GM12865 (cell line): ENCODE data around the gene CASZ1.

Source experiments
- DNase-seq: peaks from one replicate; pipeline ENCODE4 v3.0.0; 2010; ENCODE audit warnings: low read depth
- H3K4me3 ChIP-seq: 2 replicates; pipeline ENCODE4 v1.5.1; 2011; ENCODE audit warnings: mild to moderate bottlenecking, low read depth, low read length, control low read depth
- CTCF ChIP-seq: IDR thresholded peaks from 2 replicates; pipeline ENCODE4 v1.5.1; 2011; ENCODE audit warnings: low read length, control low read depth, low read depth, inconsistent platforms; ENCODE audit not compliant: insufficient read depth; ENCODE audit errors: missing control alignments

CASZ1 gene

GRCh38 chr1:10597492-10598388, 198.7 kb downstream of the CASZ1 start:
- no peak overlapping the region for H3K4me3 ChIP-seq
- DNase-seq, result no peak
- no peak for TF ChIP-seq CTCF

GRCh38 chr1:10596780-10597179, 199.7 kb downstream of the CASZ1 start:
- no peak overlapping the region for H3K4me3 ChIP-seq
- DNase-seq, result no peak

GRCh38 chr1:10594595-10595223, 201.7 kb downstream of the CASZ1 start:
- DNase-seq, result peak; percentile 77
- no peak for TF ChIP-seq CTCF
- peak overlapping the region; percentile 44 for H3K4me3 ChIP-seq

More at GRCh38 chr1:10596780-10597179, 199.7 kb downstream of the CASZ1 start:
- TF ChIP-seq CTCF, result no peak

GRCh38 chr1:10593750-10594149, 202.7 kb downstream of the CASZ1 start:
- H3K4me3 ChIP-seq, result peak overlapping the region; percentile 44; the same call in 1 of the 2 replicates
- TF ChIP-seq CTCF, result no peak
- DNase-seq, result no peak

GRCh38 chr1:10592373-10592772, 204.1 kb downstream of the CASZ1 start:
- TF ChIP-seq CTCF, result no peak

GRCh38 chr1:10591010-10591409, 205.4 kb downstream of the CASZ1 start:
- no peak overlapping the region for H3K4me3 ChIP-seq
- no peak for TF ChIP-seq CTCF
- DNase-seq, result no peak

More at GRCh38 chr1:10592373-10592772, 204.1 kb downstream of the CASZ1 start:
- no peak for DNase-seq
- H3K4me3 ChIP-seq, result no peak overlapping the region
